ENCODE measurements around the gene RXRA.
A peak's percentile ranks its signal among the peaks of the same experiment; 100 is the strongest.

Gene RXRA

GRCh38 chr9:134391319-134392231, 65.3 kb downstream of the RXRA start:
- H3K36me3 Mint-ChIP-seq (ENCODE audit: low read depth) = peaks cover 5% of the 10 kb centered on the region
- peaks cover 5% of the 10 kb centered on the region for H3K9me3 Mint-ChIP-seq
- H3K4me3 Mint-ChIP-seq = peak overlapping the region; percentile 76
- peak overlapping the region; percentile 86 for H3K27ac Mint-ChIP-seq
- H3K4me1 Mint-ChIP-seq (ENCODE audit: low read depth) = peaks cover 47% of the 10 kb centered on the region
- peak; percentile 87 for DNase-seq (ENCODE audit: low spot score)
- no peaks in the 10 kb centered on the region for H3K27me3 Mint-ChIP-seq (ENCODE audit: low read depth)

- Mint-ChIP-seq H3K4me1 (ENCODE audit: low read depth) (peaks cover 55% of the 10 kb centered on the region), H3K27me3 (ENCODE audit: low read depth) (no peaks in the 10 kb centered on the region), H3K36me3 (ENCODE audit: low read depth) (peaks cover 5% of the 10 kb centered on the region), H3K4me3 (peak overlapping the region; percentile 56), H3K27ac (peak overlapping the region; percentile 57), H3K9me3 (peaks cover 5% of the 10 kb centered on the region)
- no peak for DNase-seq (ENCODE audit: low spot score)
Observed at GRCh38 chr9:134392900-134393299, 66.6 kb downstream of the RXRA start.

GRCh38 chr9:134393582-134394280, 67.5 kb downstream of the RXRA start:
- peak overlapping the region; percentile 48 for H3K4me3 Mint-ChIP-seq
- peaks cover 5% of the 10 kb centered on the region for H3K36me3 Mint-ChIP-seq (ENCODE audit: low read depth)
- H3K27ac Mint-ChIP-seq = peak overlapping the region; percentile 54
- peaks cover 5% of the 10 kb centered on the region for H3K9me3 Mint-ChIP-seq
- peaks cover 51% of the 10 kb centered on the region for H3K4me1 Mint-ChIP-seq (ENCODE audit: low read depth)
- no peaks in the 10 kb centered on the region for H3K27me3 Mint-ChIP-seq (ENCODE audit: low read depth)
- no peak for DNase-seq (ENCODE audit: low spot score)

DNA sequence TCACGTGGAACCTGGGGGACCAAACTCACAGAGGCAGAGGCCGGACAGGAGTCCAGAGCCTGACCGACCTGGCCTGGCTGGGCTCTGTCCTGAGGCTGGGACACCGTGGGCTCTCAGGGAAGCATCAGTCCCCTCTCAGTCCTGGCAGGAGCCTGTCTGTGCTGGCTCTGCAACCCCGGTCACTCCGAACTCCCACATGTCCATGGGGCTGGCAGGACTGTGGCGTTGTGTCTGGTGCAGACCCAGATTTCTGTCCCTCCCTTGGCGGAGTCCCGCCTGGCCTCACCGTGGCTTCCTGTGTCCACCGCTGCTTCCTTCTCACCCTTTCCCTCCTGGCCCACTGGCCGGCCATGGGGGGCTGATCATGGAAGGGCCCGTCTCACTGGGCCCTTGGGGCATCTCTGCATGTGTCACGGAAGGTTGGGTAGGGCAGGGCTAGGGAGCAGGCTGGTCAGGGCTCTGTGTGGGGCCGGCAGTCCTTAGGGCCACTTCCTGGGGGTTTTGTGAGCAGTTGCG, 68.8 kb downstream of the RXRA start:
- no peaks in the 10 kb centered on the region for H3K27me3 Mint-ChIP-seq (ENCODE audit: low read depth)
- peak overlapping the region; percentile 36 for H3K27ac Mint-ChIP-seq
- peaks cover 10% of the 10 kb centered on the region for H3K36me3 Mint-ChIP-seq (ENCODE audit: low read depth)
- peaks cover 5% of the 10 kb centered on the region for H3K9me3 Mint-ChIP-seq
- no peak for DNase-seq (ENCODE audit: low spot score)
- H3K4me1 Mint-ChIP-seq (ENCODE audit: low read depth) = peaks cover 51% of the 10 kb centered on the region
- no peak overlapping the region for H3K4me3 Mint-ChIP-seq

- peak overlapping the region; percentile 78 for H3K4me3 Mint-ChIP-seq
- H3K4me1 Mint-ChIP-seq (ENCODE audit: low read depth) = peaks cover 44% of the 10 kb centered on the region
- peaks cover 5% of the 10 kb centered on the region for H3K9me3 Mint-ChIP-seq
- H3K36me3 Mint-ChIP-seq (ENCODE audit: low read depth) = peaks cover 10% of the 10 kb centered on the region
- DNase-seq (ENCODE audit: low spot score) = no peak
- no peaks in the 10 kb centered on the region for H3K27me3 Mint-ChIP-seq (ENCODE audit: low read depth)
- H3K27ac Mint-ChIP-seq = peak overlapping the region; percentile 82
Observed at GRCh38 chr9:134395737-134396257, 69.5 kb downstream of the RXRA start.

DNA sequence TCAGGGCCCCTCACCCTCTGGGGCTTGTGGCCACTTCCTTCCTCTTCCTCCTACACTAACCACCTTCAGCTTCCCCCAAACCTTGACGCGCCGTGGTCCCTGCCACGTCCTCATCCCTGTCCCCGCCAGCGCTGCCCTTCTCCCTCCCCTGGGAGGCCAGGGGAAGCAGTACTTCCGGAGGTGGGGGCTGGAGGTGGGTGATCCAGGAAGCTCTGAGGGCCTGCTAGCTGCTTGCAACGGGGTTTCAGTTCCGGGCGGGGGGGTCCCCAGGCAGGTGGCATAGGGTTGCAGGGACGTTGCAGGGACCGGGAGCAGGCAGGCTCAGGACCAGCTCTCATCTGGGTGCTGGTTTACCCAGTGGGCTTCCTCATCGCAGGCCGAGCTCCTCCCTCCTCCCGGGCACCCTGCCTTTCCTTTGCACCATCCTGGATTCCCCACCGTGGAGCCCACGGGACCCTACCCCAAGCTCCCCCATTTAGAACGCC, 70.0 kb downstream of the RXRA start:
- Mint-ChIP-seq H3K27me3 (ENCODE audit: low read depth) (no peaks in the 10 kb centered on the region), H3K27ac (peak overlapping the region; percentile 82), H3K4me1 (ENCODE audit: low read depth) (peaks cover 41% of the 10 kb centered on the region), H3K9me3 (peaks cover 5% of the 10 kb centered on the region), H3K36me3 (ENCODE audit: low read depth) (peaks cover 10% of the 10 kb centered on the region), H3K4me3 (peak overlapping the region; percentile 78)
- DNase-seq (ENCODE audit: low spot score) = peak; percentile 70

- peaks cover 10% of the 10 kb centered on the region for H3K36me3 Mint-ChIP-seq (ENCODE audit: low read depth)
- peaks cover 38% of the 10 kb centered on the region for H3K4me1 Mint-ChIP-seq (ENCODE audit: low read depth)
Observed at GRCh38 chr9:134396825-134397224, 70.6 kb downstream of the RXRA start.

GRCh38 chr9:134398756-134399155, 72.5 kb downstream of the RXRA start:
- no peak for DNase-seq (ENCODE audit: low spot score)
- Mint-ChIP-seq H3K9me3 (peaks cover 5% of the 10 kb centered on the region), H3K27ac (no peak overlapping the region), H3K27me3 (ENCODE audit: low read depth) (no peaks in the 10 kb centered on the region), H3K4me1 (ENCODE audit: low read depth) (peaks cover 30% of the 10 kb centered on the region), H3K4me3 (no peak overlapping the region), H3K36me3 (ENCODE audit: low read depth) (peaks cover 9% of the 10 kb centered on the region)

More at GRCh38 chr9:134396825-134397224, 70.6 kb downstream of the RXRA start:
- H3K27ac Mint-ChIP-seq = peak overlapping the region; percentile 82
- peak; percentile 52 for DNase-seq (ENCODE audit: low spot score)
- no peaks in the 10 kb centered on the region for H3K27me3 Mint-ChIP-seq (ENCODE audit: low read depth)
- peaks cover 5% of the 10 kb centered on the region for H3K9me3 Mint-ChIP-seq
- peak overlapping the region; percentile 78 for H3K4me3 Mint-ChIP-seq

- Mint-ChIP-seq H3K27ac (no peak overlapping the region), H3K4me1 (ENCODE audit: low read depth) (peaks cover 33% of the 10 kb centered on the region), H3K27me3 (ENCODE audit: low read depth) (no peaks in the 10 kb centered on the region), H3K36me3 (ENCODE audit: low read depth) (peaks cover 5% of the 10 kb centered on the region), H3K4me3 (no peak overlapping the region), H3K9me3 (no peaks in the 10 kb centered on the region)
- no peak for DNase-seq (ENCODE audit: low spot score)
Observed at GRCh38 chr9:134399435-134400056, 73.3 kb downstream of the RXRA start.

GRCh38 chr9:134400283-134400682, 74.0 kb downstream of the RXRA start:
- Mint-ChIP-seq H3K4me3 (no peak overlapping the region), H3K27ac (no peak overlapping the region), H3K27me3 (ENCODE audit: low read depth) (no peaks in the 10 kb centered on the region), H3K36me3 (ENCODE audit: low read depth) (peaks cover 5% of the 10 kb centered on the region), H3K9me3 (no peaks in the 10 kb centered on the region), H3K4me1 (ENCODE audit: low read depth) (peaks cover 35% of the 10 kb centered on the region)
- DNase-seq (ENCODE audit: low spot score) = no peak

DNA sequence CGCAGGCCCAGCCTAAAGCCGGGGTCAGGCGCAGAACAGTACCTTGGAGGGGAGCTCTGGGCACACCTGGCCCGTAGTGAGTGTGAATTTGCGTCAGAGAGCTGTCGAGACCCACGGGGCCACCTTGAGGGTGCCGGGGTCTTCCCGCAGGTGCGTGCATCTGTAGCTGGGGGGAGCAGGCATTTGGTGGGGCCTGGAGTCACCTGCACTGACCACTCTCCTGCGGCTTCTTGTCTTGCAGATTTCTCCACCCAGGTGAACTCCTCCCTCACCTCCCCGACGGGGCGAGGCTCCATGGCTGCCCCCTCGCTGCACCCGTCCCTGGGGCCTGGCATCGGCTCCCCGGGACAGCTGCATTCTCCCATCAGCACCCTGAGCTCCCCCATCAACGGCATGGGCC, 75.1 kb downstream of the RXRA start:
- Mint-ChIP-seq H3K27ac (no peak overlapping the region), H3K9me3 (no peaks in the 10 kb centered on the region), H3K27me3 (ENCODE audit: low read depth) (no peaks in the 10 kb centered on the region), H3K36me3 (ENCODE audit: low read depth) (peaks cover 5% of the 10 kb centered on the region), H3K4me3 (no peak overlapping the region), H3K4me1 (ENCODE audit: low read depth) (peaks cover 29% of the 10 kb centered on the region)
- DNase-seq (ENCODE audit: low spot score) = no peak

GRCh38 chr9:134402182-134402581, 75.9 kb downstream of the RXRA start:
- Mint-ChIP-seq H3K36me3 (ENCODE audit: low read depth) (peaks cover 5% of the 10 kb centered on the region), H3K27ac (no peak overlapping the region), H3K4me3 (no peak overlapping the region), H3K9me3 (no peaks in the 10 kb centered on the region), H3K4me1 (ENCODE audit: low read depth) (peaks cover 26% of the 10 kb centered on the region), H3K27me3 (ENCODE audit: low read depth) (no peaks in the 10 kb centered on the region)
- no peak for DNase-seq (ENCODE audit: low spot score)

- H3K9me3 Mint-ChIP-seq = no peaks in the 10 kb centered on the region
- H3K27me3 Mint-ChIP-seq (ENCODE audit: low read depth) = no peaks in the 10 kb centered on the region
- H3K27ac Mint-ChIP-seq = no peak overlapping the region
- H3K4me1 Mint-ChIP-seq (ENCODE audit: low read depth) = peaks cover 22% of the 10 kb centered on the region
- peaks cover 5% of the 10 kb centered on the region for H3K36me3 Mint-ChIP-seq (ENCODE audit: low read depth)
- DNase-seq (ENCODE audit: low spot score) = no peak
- H3K4me3 Mint-ChIP-seq = peak overlapping the region; percentile 59
Observed at GRCh38 chr9:134403292-134403681, 77.0 kb downstream of the RXRA start.

Measured in T-helper 2 cell treated with Interferon-gamma antibody and Interleukin-4, amounts not matched to agents 5 μg/mL and 100 μg/mL, for 36 hours (primary cell).